Measurements from ENCODE around the gene TMPRSS11E.
"Not testable (repeated sequence)": the region's sequence is repeated elsewhere in the genome, so short reads cannot be mapped to it uniquely, and the experiment has no call there.

Gene TMPRSS11E, protein sequence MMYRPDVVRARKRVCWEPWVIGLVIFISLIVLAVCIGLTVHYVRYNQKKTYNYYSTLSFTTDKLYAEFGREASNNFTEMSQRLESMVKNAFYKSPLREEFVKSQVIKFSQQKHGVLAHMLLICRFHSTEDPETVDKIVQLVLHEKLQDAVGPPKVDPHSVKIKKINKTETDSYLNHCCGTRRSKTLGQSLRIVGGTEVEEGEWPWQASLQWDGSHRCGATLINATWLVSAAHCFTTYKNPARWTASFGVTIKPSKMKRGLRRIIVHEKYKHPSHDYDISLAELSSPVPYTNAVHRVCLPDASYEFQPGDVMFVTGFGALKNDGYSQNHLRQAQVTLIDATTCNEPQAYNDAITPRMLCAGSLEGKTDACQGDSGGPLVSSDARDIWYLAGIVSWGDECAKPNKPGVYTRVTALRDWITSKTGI

DNA sequence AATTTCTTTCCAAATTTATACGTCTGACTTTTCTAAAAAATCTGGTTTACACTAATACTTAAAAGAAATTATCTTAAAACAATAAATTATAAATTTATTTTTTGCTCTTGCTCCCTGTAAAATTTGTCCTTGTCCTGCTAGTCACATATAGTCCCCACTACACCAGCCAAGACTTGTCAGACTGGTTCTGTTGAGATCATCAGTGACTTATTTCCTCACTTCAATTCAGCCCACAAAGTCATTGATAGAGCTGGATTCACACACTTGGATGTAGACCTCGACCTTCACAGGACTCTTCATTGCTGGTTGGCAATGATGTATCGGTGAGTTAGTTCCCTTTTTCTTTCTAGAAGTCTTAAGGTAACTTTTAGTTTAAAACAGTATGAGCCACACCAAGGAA, at the start of gene TMPRSS11E:
TSS of gene TMPRSS11E (plus strand) at position 263 of the 400 bp plus-strand sequence. CDS start at position 313, 50 bp downstream.
- DNase-seq: no peak

DNA sequence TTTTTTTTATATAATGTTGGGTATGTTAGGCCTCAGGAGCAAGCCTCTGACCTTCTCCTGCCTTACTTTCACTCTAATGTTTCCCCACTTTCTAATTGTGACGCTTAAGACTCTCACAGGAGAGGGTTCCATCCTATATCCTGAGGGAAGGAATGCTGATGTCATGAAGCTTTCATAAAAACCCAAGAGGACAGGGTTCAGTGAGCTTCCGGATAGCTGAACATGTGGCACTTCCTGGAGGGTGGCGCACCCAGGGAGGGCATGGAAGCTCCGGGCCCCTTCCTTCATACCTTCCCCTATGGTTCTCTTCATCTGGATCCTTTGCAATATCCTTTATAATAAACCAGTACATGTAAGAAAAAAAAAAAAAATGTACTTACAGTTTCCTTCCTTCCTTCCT, 48.0 kb upstream of the TMPRSS11E start:
- no peak for DNase-seq

DNA sequence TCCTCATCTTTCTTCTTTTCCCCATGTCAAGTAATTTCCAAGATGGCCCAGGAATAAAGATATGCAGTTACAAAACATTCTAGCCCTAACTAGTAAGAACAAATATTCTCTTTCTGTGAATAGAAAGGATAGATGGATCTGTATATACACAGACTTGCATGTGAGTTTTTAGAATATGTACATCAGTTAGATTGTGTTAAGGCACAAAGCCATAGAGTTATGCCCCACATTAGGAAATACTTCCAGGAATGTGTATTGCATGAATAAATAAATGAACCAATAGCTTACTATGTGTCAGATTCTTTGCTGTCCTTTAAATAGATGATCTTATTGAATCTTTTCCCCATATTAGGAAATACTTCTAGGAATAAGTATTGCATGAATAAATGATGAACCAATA, 46.0 kb upstream of the TMPRSS11E start:
- no peak for DNase-seq

DNA sequence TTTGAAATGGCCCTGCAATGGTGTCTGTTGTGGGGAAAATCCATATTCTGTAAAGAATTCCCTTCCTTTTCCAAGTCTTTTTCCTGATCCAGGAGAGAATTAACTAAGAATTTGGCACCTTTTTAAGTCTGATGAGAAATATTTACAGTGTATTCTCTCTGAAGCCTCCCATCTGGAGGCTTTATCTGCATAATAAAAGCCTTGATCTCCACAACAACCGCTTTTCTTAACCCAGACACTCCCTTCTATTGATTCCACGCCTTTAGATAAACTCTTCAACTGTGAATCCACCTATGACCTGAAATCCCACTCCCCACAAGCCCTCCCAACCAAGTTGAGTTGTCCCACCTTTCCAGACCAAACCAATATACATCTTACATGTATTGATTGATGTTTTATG, 43.1 kb upstream of the TMPRSS11E start:
- DNase-seq: no peak

DNA sequence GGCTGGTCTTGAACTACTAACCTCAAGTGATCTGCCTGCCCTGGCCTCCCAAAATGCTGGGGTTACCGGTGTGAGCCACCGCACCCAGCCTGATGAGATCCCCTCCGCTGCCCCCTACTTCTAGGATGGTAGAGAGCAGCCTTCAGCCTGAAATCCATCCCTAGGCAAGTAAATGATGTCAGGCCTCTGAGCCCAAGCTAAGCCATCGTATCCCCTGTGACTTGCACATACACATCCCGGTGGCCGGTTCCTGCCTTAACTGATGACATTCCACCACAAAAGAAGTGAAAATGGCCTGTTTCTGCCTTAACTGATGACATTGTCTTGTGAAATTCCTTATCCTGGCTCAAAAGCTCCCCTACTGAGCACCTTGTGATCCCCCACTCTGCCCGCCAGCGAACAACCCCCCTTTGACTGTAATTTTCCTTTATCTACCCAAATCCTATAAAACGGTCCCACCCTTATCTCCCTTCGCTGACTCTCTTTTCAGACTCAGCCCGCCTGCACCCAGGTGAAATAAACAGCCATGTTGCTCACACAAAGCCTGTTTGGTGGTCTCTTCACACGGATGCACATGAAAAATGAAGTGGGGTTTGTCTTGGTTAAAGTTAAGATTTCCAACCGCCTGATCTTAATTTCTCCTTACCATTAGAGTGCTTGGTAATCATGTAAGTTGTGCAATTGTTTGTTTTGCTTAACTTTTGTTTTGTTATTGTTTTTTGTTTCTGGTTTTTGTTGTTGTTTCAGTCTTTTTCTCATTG, 41.4 kb upstream of the TMPRSS11E start:
- not testable (repeated sequence) for DNase-seq

DNA sequence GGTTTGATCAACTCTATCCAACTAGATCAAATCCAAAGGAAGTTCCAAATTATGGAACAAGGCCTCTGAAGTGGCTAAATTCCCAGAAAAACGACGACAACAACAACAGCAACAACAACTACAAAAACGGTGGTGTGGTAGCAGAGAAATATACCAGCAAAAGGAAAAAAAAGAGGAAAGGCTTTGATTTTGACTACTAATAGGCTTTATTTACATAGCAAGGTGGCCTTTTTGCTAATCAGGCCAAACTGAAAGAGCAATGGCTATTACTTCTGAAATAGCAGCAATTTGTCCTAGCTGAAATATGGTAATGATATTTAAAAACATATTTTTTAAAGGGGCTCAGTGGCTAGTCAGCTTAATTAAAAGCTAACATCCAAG, 40.8 kb upstream of the TMPRSS11E start:
- DNase-seq: no peak

DNA sequence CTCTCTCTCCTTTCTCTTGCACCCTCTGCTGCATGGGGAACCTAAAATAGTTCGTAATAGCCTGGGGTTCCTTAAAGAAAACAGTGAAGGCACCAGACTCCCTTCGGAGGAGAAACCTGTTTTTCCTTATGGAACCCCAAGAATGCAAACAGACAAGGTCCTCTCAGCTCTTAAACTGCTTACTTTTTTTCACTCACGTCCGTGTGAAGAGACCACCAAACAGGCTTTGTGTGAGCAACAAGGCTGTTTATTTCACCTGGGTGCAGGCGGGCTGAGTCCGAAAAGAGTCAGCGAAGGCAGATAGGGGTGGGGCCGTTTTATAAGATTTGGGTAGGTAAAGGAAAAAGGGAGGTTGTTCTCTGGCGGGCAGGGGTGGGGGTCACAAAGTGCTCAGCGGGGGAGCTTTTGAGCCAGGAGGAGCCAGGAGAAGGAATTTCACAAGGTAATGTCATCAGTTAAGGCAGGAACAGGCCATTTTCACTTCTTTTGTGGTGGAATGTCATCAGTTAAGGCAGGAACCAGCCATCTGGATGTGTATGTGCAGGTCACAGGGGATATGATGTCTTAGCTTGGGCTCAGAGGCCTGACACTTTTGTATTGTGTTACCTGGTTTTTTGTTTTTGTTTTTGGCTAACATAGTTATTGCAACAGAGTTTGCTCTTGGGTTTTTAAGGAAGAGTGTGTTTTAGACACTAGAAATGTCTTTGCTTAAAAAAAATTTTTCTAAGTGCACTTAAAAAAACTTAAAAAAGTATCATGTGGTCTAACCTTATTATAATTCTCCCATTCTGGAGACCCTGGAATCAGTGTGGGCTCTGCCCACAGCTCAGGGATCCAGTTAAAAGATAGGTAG, 40.0 kb upstream of the TMPRSS11E start:
- not testable (repeated sequence) for DNase-seq

DNA sequence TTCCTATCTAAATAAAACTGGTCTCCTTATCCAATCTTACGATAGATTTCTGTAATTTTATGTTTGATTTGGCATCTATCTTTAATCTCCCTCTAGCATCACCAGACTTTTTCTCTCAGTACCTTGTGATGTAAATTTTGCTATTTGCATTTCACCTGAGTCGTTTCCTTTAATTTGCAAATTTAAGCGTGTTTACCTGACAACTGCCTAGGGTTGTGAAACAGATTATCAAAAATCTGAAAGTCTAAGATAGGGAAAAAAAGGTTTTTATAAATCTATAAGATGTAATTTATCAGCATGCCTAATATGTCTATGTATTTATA, 39.4 kb upstream of the TMPRSS11E start:
- no peak for DNase-seq

DNA sequence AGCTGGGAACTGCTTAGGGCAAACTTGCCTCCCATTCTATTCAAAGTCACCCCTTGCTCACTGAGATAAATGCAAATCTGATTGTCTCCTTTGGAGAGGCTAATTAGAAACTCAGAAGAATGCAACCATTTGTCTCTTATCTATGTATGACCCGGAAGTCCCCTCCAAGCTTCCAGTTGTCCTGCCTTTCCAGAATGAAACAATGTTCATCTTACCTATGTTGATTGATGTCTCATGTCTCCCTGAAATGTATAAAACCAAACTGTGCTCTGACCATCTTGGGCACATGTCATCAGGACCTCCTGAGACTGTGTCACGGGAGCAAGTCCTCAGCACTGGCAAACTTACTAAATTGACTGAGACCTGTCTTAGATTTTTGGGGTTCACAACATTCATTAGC, 37.1 kb upstream of the TMPRSS11E start:
- DNase-seq: no peak

DNA sequence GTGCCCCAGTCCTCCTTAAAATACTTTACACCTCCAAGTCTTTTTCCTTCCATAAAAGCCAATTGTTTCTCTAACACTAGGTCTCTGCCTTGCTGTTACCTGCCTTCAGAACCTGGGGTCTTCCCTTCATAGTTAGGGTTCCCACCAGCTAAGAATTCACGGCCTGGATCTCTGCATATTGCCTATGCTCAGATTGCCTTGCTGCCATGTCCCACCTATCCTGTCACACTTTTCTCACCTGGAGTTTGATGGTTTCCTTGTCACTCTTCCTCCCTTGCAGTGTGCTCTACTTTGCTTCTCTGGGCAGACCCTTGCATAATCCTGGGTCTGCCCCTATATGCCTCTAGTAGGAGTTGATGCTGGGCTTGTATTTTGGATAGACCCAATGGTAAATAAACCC, 36.6 kb upstream of the TMPRSS11E start:
- no peak for DNase-seq

DNA sequence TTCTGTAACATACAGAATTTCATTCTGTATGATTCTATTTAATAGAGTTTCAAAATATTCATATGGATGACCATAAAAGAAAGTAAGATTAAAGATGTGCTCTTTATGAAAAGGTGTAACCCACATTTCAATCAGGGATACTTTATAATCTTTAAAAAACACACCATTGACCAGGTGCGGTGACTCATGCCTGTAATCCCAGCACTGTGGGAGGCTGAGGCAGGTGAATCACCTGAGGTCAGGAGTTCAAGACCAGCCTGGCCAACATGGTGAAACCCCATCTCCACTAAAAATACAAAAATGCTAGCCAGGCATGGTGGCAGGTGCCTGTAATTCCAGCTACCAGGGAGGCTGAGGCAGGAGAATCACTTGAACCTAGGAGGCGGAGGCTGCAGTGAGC, 35.2 kb upstream of the TMPRSS11E start:
- DNase-seq: not testable (repeated sequence)

DNA sequence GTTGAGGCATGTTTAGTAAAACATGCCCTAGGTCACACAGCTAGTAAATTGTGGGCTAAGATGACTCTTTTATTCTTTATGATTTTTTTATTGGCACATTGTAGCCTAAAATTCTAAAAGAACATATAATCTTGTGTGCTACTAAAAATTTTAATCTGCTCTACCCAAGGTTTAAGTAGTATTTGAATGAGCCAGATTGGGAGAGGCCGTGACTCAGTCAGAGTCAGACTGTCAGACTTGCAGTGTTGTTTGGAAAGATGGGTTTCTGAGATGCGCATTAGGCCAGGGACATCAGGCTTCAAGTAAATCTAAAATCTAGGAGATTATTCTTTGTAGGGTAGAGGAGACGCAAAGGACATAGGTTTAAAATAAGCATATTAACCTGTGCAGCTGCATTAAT, 30.7 kb upstream of the TMPRSS11E start:
- DNase-seq: no peak

DNA sequence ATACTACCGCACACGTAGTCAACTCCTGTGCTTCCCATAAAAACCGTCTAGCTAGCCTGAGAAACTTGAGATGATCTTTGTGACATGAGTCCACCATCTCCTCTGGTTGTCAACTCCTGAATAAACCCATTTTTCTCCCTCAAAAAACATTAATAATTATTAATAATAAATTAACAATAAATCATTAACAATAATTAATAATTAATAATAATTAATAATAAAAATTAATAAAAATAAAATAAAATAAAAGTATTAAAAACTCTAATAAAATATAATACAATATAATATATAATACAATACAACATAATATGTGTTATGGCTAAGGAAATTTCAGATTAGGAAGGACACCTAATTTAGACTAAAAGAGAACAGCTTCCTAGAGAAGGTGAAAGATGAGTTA, 20.7 kb upstream of the TMPRSS11E start:
- DNase-seq: no peak

DNA sequence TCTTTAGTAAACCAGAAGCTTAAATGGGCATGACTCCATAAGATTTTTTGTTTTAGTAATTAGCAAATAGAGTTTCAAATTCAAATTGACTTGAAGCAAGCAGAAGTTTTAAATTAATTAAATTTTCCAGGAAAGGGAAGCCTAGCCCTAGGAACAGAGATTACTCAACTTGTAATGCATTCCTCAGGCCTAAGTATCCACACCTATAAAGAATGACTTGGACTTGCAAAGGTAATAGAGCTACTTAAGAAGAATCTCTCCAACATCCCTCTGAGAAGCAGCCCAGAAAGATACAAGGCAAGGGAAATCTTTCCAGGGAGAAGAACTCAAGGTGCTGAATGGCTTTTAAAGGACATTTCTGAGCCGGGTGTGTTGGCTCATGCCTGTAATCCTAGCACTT, 16.9 kb upstream of the TMPRSS11E start:
- no peak for DNase-seq

DNA sequence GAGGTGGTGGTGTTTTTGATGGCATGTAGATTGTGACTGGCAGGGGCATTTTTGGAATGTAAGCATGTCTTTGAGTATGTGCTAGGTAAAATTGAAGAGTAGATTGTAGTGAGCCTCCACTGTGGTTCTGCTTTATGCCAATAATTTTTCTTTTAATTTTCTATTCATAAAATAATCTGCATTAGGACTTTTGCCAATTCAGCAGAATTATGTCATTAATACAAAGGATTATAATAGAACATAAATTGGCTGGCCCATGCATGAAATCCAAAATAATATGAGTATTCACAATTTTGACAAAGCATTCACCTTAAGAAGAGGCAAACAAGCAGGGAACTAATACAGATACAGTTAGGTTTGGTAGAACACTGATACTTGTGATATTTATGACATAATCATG, 14.9 kb upstream of the TMPRSS11E start:
- no peak for DNase-seq

DNA sequence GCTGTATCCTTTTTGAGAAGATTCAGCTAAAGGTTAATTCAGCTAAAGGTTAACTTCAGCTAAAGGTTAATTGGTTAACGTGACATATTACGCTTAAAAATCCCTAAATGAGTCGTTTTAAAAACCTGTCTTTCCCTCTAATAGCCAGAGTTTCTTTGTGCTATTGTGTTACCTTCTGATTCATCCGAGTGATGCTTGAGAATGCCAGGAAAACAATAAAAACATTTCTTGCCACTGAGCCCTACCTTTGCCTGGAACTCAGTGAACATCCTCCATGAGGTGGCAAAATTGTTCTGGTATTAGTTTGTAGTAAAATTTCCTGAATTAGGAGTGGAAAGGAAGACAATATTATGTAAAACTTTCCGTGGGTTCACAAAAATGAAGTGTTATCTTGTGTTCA, 13.7 kb upstream of the TMPRSS11E start:
- DNase-seq: no peak

DNA sequence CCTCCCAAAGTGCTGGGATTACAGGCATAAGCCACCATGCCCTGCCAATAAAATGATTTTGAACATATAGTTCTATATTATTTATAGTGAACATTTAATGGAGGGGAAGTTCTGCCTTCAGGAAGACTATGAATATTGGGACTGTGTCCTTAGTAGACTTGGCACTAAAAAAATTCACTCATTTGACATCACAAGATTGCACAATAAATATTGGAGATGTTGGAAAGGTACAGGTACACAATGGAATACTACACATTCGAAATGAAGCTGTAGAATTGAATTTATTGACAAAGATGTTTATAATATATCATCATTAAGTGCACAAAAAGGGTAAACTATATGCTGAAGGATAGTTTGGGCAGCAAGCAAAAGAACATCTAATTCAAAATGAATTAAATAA, 13.0 kb upstream of the TMPRSS11E start:
- no peak for DNase-seq

DNA sequence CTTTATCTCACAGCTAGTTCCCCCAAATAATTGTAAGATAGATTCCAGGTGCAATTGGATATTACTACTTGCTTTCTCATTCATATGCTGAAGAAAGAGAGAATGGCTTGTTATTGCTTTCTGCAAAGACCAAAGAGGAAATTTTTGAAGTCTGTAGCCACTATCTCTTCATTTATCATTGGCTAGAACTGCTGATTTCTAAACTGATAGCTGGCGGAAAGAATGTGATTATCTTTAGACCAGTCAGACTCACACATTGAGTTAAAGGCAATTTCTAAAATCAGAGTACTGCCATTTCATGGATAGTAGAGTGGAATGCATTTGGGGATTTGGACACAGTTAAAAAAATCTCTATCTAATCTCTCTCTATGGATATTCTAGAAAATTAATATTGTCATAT, 12.4 kb upstream of the TMPRSS11E start:
- DNase-seq: no peak

DNA sequence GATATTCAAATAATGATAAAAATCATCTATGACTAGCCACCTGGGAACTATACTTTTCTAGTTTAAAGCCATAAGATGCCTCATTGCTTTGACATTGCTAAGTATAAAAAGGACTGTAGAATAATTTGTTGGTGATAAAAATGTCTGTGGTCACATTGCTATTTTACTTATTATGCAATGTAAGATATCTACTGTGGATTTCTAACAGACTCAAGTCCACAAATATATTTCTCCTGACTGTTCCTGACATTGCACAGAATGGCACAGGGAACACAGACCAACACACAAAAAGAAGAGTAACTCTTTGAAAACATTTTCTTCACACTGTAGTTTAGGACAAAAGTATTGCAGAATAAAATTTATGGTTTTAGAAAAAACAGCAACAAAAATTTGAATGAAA, 2.2 kb upstream of the TMPRSS11E start:
- DNase-seq: no peak

DNA sequence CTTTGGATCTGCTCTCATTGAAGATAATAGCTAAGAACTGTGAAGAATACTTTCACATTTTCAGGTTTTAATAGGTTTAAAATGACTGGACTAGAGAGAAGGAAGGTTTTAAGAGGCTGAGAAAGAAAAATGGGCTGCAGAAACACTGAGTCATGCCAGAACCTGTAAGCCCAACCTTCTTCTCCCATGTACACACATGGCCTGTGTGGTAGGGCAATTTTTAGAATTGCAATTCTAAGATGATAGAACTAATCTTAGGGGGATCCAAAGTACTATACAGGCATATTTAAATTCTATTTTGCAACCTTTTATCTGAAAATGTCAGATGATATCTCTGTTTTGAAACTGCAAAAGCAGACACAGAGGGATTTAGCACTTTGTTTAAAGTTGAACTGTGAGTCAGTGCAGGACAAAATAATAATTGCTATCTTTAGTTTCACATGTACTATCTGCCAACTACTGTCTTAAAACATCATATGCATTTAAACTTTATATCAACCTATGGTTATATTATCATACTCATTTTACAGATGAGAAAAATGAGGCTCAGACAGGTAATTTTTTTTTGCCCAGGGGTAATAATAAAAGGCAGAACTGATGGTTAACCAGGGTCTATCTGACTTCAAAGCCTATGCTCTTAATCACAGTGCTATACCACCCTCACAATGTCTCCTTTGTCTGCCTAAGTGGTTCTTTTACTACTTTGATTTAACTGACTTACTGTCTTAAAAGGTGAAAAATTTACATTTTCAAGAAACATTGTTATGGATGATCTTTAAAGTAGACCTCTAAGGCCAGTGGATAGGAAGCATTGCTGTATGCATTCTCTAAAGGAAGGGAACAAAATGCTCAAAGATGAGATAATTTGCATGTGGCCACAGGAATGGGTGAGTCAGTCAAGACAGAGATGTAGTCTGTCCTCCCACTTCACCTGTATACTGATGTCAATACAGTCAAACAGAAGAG, 4.3 kb downstream of the TMPRSS11E start:
- no peak for DNase-seq

DNA sequence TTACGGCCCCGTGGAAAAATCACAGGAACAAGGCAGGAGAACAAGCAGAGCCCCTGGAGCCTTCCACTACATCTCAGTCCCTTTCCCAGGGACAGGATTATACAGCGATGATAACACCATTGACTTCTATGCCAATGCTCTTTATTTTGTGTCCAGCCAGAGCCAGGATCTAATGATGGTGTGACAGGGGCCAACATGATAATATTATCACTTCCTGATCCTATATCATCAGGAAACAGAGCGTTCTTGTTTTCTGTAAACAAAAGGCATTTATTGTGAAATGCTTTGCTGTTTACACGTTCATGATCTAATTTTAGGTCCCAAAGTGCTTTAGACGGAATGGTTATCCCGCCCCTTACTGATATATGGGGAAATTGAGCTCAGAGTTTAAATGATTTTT, 12.8 kb downstream of the TMPRSS11E start:
- no peak for DNase-seq

DNA sequence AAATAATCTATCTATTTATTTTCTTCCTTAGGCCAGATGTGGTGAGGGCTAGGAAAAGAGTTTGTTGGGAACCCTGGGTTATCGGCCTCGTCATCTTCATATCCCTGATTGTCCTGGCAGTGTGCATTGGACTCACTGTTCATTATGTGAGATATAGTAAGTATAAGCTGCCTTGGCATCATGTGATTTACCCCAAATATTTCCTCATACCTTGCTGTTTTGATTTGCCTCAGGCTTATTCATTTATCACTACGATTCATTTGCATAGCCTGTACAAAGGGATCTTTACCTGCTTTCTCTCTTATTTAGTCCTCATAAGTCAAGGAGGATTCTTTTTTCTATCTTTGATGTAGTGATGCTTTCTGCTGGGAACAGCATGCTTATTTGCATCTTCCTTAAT, 14.5 kb downstream of the TMPRSS11E start:
- DNase-seq: no peak

Data from NCI-H1694 (cell line).